NCI-H526 (cell line): Measurements from ENCODE around the gene OSR1.
"Not testable (repeated sequence)": the region's sequence is repeated elsewhere in the genome, so short reads cannot be mapped to it uniquely, and the experiment has no call there.

Source experiments
- DNase-seq, 2 experiments: peaks; one replicate each; lab custom pipeline; 2025; lab: John Stamatoyannopoulos, UW

Gene OSR1

GRCh38 chr2:19332503-19332902 is 25.9 kb downstream of the OSR1 start:
- DNase-seq, result no peak

GRCh38 chr2:19331450-19331849 is 27.0 kb downstream of the OSR1 start:
- no peak for DNase-seq

- DNase-seq, result no peak
Measured at GRCh38 chr2:19330436-19330835, 28.0 kb downstream of the OSR1 start.

- DNase-seq, result no peak
Measured at GRCh38 chr2:19329445-19329844, 29.0 kb downstream of the OSR1 start.

GRCh38 chr2:19327496-19327895 is 30.9 kb downstream of the OSR1 start:
- no peak for DNase-seq

GRCh38 chr2:19321946-19322345 is 36.5 kb downstream of the OSR1 start:
- no peak for DNase-seq

GRCh38 chr2:19320813-19321212 is 37.6 kb downstream of the OSR1 start:
- DNase-seq, result no peak

- no peak for DNase-seq
Measured at GRCh38 chr2:19319698-19320097, 38.7 kb downstream of the OSR1 start.

- no peak for DNase-seq
Measured at GRCh38 chr2:19319064-19319463, 39.4 kb downstream of the OSR1 start.

- no peak for DNase-seq
Measured at GRCh38 chr2:19313553-19313952, 44.9 kb downstream of the OSR1 start.

GRCh38 chr2:19312949-19313348 is 45.5 kb downstream of the OSR1 start:
- DNase-seq, result peak in 1 of 2 experiments; percentile 14

- DNase-seq, result not testable (repeated sequence)
Measured at GRCh38 chr2:19306065-19306464, 52.4 kb downstream of the OSR1 start.

- peak; percentile 11 to 14 for DNase-seq
Measured at GRCh38 chr2:19305400-19306055, 52.9 kb downstream of the OSR1 start.

GRCh38 chr2:19301706-19302105 is 56.7 kb downstream of the OSR1 start:
- DNase-seq, result no peak
